Esophagus squamous epithelium (tissue), 4 donors: ENCODE results near the gene CHCHD3.

Experiments
- POLR2A ChIP-seq, 4 donors: fragments of 450-650 bp; IDR thresholded peaks; one replicate each; pipeline ENCODE4 v1.6.1; 2017; ENCODE audit warnings: antibody characterized with exemption in 4 of 4, mild to moderate bottlenecking in 4 of 4, moderate library complexity in 3 of 4
- TF ChIP-seq, protein P1 (sequence below), 6 experiments: fragments of 450-650 bp in 4 of 6; fragments of 200-600 bp in 2 of 6; sonication (generic) in 2 of 6; IDR thresholded peaks; one replicate each; pipeline ENCODE4 v1.5.1; 2016 to 2019; ENCODE audit warnings: antibody characterized with exemption in 6 of 6, mild to moderate bottlenecking in 4 of 6, moderate library complexity in 4 of 6

DNA sequence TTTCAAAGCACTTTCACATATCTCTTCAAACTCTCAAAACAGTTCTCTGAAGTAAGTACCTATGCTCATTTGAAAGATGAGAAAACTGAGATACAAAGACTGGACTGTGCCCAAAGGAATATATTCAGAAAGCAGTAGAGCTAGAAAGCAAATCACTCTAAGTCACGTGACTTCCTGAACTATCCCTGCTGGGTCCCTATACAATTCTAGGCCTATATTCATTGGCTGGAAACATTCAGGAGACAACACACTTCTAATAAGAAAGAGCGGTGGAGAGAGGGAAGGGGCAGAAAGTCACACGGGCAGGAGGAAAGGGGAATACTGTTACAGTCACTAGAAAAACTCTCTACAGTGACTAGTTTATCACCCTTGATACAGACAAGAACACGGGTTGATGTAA, 140.0 kb downstream of the CHCHD3 start:
- TF ChIP-seq, protein P1, sequence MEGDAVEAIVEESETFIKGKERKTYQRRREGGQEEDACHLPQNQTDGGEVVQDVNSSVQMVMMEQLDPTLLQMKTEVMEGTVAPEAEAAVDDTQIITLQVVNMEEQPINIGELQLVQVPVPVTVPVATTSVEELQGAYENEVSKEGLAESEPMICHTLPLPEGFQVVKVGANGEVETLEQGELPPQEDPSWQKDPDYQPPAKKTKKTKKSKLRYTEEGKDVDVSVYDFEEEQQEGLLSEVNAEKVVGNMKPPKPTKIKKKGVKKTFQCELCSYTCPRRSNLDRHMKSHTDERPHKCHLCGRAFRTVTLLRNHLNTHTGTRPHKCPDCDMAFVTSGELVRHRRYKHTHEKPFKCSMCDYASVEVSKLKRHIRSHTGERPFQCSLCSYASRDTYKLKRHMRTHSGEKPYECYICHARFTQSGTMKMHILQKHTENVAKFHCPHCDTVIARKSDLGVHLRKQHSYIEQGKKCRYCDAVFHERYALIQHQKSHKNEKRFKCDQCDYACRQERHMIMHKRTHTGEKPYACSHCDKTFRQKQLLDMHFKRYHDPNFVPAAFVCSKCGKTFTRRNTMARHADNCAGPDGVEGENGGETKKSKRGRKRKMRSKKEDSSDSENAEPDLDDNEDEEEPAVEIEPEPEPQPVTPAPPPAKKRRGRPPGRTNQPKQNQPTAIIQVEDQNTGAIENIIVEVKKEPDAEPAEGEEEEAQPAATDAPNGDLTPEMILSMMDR (IDR thresholded peaks at IDR 0.05): no peak
- no peak for TF ChIP-seq POLR2A (IDR thresholded peaks at IDR 0.05)
